Mucosa of descending colon (tissue), 3 donors: Measurements from ENCODE around the gene PAQR5. TPM values are rescaled to one million over a fixed set of nuclear protein-coding genes. Genes with fewer than 3 reads are reported as not detected.

Source experiments
- ATAC-seq: fragments of 200-7000 bp; cut with Tn5 transposase; one replicate; pipeline ENCODE4 v1.9.1; 2020; ENCODE audit warnings: mild to moderate bottlenecking, moderate library complexity
- DNase-seq, 3 donors: peaks; one replicate each; pipeline ENCODE4 v3.0.0-alpha.2; 2020
- H3K36me3 ChIP-seq: fragments of 200-600 bp; one replicate; pipeline ENCODE4 v1.8.0; 2021; ENCODE audit warnings: low read depth, mild to moderate bottlenecking
- H3K4me1 ChIP-seq: fragments of 200-600 bp; one replicate; pipeline ENCODE4 v1.8.0; 2021; ENCODE audit warnings: low read depth, mild to moderate bottlenecking
- H3K4me3 ChIP-seq: fragments of 200-600 bp; one replicate; pipeline ENCODE4 v1.8.0; 2021; ENCODE audit warnings: mild to moderate bottlenecking
- H3K9me3 ChIP-seq: fragments of 200-600 bp; one replicate; pipeline ENCODE4 v1.8.0; 2021; ENCODE audit warnings: mild to moderate bottlenecking
- intact Hi-C, 2 donors: fragments of 100-400 bp; cut with DNase I in 1 of 2; cut with micrococcal nuclease in 1 of 2; formaldehyde crosslinking; loops; one replicate each; pipeline versions ENCODE4 v1.11.0 to v1.11.1; 2022; cut with DNase I, micrococcal nuclease
- total RNA-seq, 3 donors: library from RNA; stranded (reverse); fragmentation: NEBNext Ultra II Directional in 2 of 3; extraction: Animal tissue kit (Norgen Biotek cat#: 25700) in 2 of 3; gene quantifications; one replicate each; pipeline versions ENCODE4 v1.2.1 to v1.2.4, GENCODE V29; 2021 to 2023
- TF ChIP-seq, protein P1 (sequence below): fragments of 200-600 bp; IDR thresholded peaks from one replicate; pipeline ENCODE4 v1.8.0; 2022; ENCODE audit warnings: antibody characterized with exemption, mild to moderate bottlenecking
- donor health status: DM: no; HTN: no; CAD: no; lungs with moderate emphysema.
- donor health status: DM: no; HTN: no; CAD: no.
- donor health status: DM: no; HTN: yes; CAD: no.

Gene PAQR5
- total RNA-seq, 3 donors from 2014 or later, result 27.7 to 82.6 (median 37.7) TPM

GRCh38 chr15:69315402-69316110 lies 16.8 kb downstream of the PAQR5 start:
- H3K4me1 ChIP-seq, result peaks cover 48% of the 10 kb centered on the region
- no peaks in the 10 kb centered on the region for H3K9me3 ChIP-seq
- H3K36me3 ChIP-seq, result no peaks in the 10 kb centered on the region
- TF ChIP-seq, protein P1, sequence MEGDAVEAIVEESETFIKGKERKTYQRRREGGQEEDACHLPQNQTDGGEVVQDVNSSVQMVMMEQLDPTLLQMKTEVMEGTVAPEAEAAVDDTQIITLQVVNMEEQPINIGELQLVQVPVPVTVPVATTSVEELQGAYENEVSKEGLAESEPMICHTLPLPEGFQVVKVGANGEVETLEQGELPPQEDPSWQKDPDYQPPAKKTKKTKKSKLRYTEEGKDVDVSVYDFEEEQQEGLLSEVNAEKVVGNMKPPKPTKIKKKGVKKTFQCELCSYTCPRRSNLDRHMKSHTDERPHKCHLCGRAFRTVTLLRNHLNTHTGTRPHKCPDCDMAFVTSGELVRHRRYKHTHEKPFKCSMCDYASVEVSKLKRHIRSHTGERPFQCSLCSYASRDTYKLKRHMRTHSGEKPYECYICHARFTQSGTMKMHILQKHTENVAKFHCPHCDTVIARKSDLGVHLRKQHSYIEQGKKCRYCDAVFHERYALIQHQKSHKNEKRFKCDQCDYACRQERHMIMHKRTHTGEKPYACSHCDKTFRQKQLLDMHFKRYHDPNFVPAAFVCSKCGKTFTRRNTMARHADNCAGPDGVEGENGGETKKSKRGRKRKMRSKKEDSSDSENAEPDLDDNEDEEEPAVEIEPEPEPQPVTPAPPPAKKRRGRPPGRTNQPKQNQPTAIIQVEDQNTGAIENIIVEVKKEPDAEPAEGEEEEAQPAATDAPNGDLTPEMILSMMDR, result no peak
- H3K4me3 ChIP-seq, result no peak overlapping the region
- no peak for ATAC-seq
- intact Hi-C loops, result no loop called here
- peak in 1 of 3 donors; percentile 33 for DNase-seq

DNA sequence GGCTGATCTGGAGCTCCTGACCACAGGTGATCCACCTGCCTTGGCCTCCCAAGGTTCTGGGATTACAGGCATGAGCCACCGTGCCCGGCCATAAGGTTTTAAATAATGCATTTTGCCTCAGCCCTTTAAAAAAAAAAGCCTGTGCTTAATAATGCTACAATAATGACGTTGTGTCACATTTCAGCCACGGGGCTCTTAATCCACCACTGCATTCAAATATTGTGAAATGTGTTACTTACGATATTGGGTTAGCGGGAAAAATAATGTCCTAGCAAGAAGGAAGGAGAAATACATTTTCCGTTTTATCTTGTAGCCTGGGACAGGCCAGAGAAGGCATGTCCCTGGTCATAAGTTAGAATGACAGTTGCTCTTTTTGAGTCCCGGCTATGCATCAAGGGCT lies 17.6 kb downstream of the PAQR5 start:
- ATAC-seq (no peak), DNase-seq (no peak)
- H3K4me1 ChIP-seq, result peaks cover 54% of the 10 kb centered on the region
- intact Hi-C loops, result no loop called here
- H3K9me3 ChIP-seq, result no peaks in the 10 kb centered on the region
- H3K36me3 ChIP-seq, result no peaks in the 10 kb centered on the region
- no peak overlapping the region for H3K4me3 ChIP-seq
- TF ChIP-seq, protein P1, result no peak

DNA sequence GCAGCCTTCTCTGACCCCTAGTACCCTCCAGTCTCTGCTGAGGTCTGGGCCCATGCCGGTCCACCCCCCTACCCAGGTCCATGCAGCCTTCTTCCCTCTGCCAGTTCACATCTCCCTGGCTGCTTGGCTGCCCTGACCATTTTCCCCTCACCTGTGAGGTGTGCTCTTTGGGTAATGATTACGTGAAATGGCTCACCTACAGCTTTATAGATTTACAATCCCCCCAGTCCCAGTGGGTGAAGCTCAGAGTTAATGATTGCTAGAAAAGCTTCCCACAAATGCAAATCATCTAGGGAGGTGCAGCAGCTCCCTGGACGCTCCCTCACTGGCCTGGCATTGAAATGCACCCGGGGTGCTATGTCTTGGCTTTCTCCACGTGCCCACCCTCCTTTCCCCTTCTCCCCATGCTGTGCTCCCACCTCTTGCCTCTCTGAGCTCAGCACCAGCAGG lies 18.7 kb downstream of the PAQR5 start:
- intact Hi-C loops, result no loop called here
- TF ChIP-seq, protein P1, result no peak
- Histone ChIP-seq H3K4me3 (no peak overlapping the region), H3K9me3 (no peaks in the 10 kb centered on the region), H3K4me1 (peaks cover 59% of the 10 kb centered on the region), H3K36me3 (no peaks in the 10 kb centered on the region)
- peak in 2 of 3 donors; percentile 72 to 78 for DNase-seq
- peak; percentile 80 for ATAC-seq

- TF ChIP-seq, protein P1, result no peak
- H3K36me3 ChIP-seq, result no peaks in the 10 kb centered on the region
- no peak overlapping the region for H3K4me3 ChIP-seq
- intact Hi-C loops, result no loop called here
- H3K9me3 ChIP-seq, result no peaks in the 10 kb centered on the region
- DNase-seq, result no peak
- ATAC-seq, result no peak
- H3K4me1 ChIP-seq, result peaks cover 55% of the 10 kb centered on the region
Observed at GRCh38 chr15:69318033-69318432, 19.3 kb downstream of the PAQR5 start.

GRCh38 chr15:69319384-69320375 lies 21.0 kb downstream of the PAQR5 start:
- Histone ChIP-seq H3K9me3 (no peaks in the 10 kb centered on the region), H3K4me1 (peaks cover 52% of the 10 kb centered on the region), H3K36me3 (no peaks in the 10 kb centered on the region), H3K4me3 (no peak overlapping the region)
- no peak for DNase-seq
- intact Hi-C loops, result no loop called here
- TF ChIP-seq, protein P1, result no peak
- ATAC-seq, result no peak
